Fibroblast of lung (primary cell): ENCODE data around the gene COX6A1. TPM values are rescaled to one million over a fixed set of nuclear protein-coding genes. Genes with fewer than 3 reads are reported as not detected.

ENCODE experiments used
- DNase-seq, 2 donors: peaks; one replicate each; pipeline versions ENCODE4 v3.0.0 to v3.0.0-alpha.2; 2010; ENCODE audit warnings: low read depth in 2 of 2
- H2AFZ ChIP-seq: 2 replicates; pipeline ENCODE4 v1.5.1; 2012; ENCODE audit warnings: low read length, control low read depth, inconsistent platforms
- H3K27ac ChIP-seq: 2 replicates; pipeline ENCODE4 v1.5.1; 2011; ENCODE audit warnings: low read length, control low read depth; ENCODE audit not compliant: insufficient read depth
- H3K27me3 ChIP-seq: 2 replicates; pipeline ENCODE4 v1.5.1; 2011; ENCODE audit warnings: mild to moderate bottlenecking, low read length; ENCODE audit not compliant: control insufficient read depth, insufficient read depth
- H3K36me3 ChIP-seq: 2 replicates; pipeline ENCODE4 v1.5.1; 2011; ENCODE audit warnings: low read length; ENCODE audit not compliant: control insufficient read depth, insufficient read depth
- H3K4me1 ChIP-seq: 2 replicates; pipeline ENCODE4 v1.5.1; 2011; ENCODE audit warnings: low read length; ENCODE audit not compliant: control insufficient read depth, insufficient read depth; ENCODE audit errors: extremely low read depth
- H3K4me2 ChIP-seq: 2 replicates; pipeline ENCODE4 v1.5.1; 2011; ENCODE audit warnings: low read length, control low read depth; ENCODE audit not compliant: insufficient read depth; ENCODE audit errors: extremely low read depth
- H3K4me3 ChIP-seq, 4 experiments: fragments of 200-600 bp in 1 of 4; sonication (generic) in 1 of 4; replicated peaks in 1 of 4; 2 replicates each; pipeline ENCODE4 v1.5.1; 2011 to 2016; ENCODE audit warnings: low read length in 4 of 4, low read depth in 3 of 4, mild to moderate bottlenecking in 3 of 4, control low read depth in 2 of 4, inconsistent platforms in 1 of 4, mixed read lengths in 1 of 4; ENCODE audit not compliant: insufficient read depth in 1 of 4; ENCODE audit errors: control extremely low read depth in 1 of 4
- H3K79me2 ChIP-seq: 2 replicates; pipeline ENCODE4 v1.5.1; 2012; ENCODE audit warnings: mild to moderate bottlenecking, low read length, inconsistent platforms; ENCODE audit not compliant: control insufficient read depth, insufficient read depth
- H3K9ac ChIP-seq: 2 replicates; pipeline ENCODE4 v1.5.1; 2011; ENCODE audit warnings: mild to moderate bottlenecking, low read length, control low read depth; ENCODE audit not compliant: insufficient read depth
- H3K9me3 ChIP-seq: 2 replicates; pipeline ENCODE4 v1.5.1; 2012; ENCODE audit warnings: low read depth, low read length; ENCODE audit not compliant: control insufficient read depth, insufficient read depth
- H4K20me1 ChIP-seq: 2 replicates; pipeline ENCODE4 v1.5.1; 2011; ENCODE audit warnings: low read length; ENCODE audit not compliant: control insufficient read depth, insufficient read depth; ENCODE audit errors: extremely low read depth
- CTCF ChIP-seq, 2 donors: IDR thresholded peaks in 1 of 2; conservative IDR thresholded peaks in 1 of 2; 1 replicate in 1 of 2; 2 replicates in 1 of 2; pipeline ENCODE4 v1.5.1; 2011 to 2012; ENCODE audit warnings: low read length in 2 of 2, control low read depth in 1 of 2, inconsistent platforms in 1 of 2, low read depth in 1 of 2, mild to moderate bottlenecking in 1 of 2
- EZH2 ChIP-seq: IDR thresholded peaks from 2 replicates; pipeline ENCODE4 v1.5.1; 2012; ENCODE audit warnings: low read length, control low read depth, mild to moderate bottlenecking; ENCODE audit errors: missing control alignments
- polyA minus RNA-seq: library from RNA; depleted of rRNA, polyadenylated mRNA; stranded (reverse); fragments of >200 nt; gene quantifications from 2 replicates; pipeline ENCODE4 v1.2.3, GENCODE V29; 2011; ENCODE audit warnings: low replicate concordance
- polyA plus RNA-seq, 2 donors: library from polyadenylated mRNA; depleted of rRNA in 1 of 2; stranded (reverse) in 1 of 2; unstranded in 1 of 2; fragments of >200 nt; gene quantifications; 2 replicates each; pipeline ENCODE4 v1.2.1, GENCODE V29; 2011 to 2012; ENCODE audit warnings: missing spikeins in 1 of 2
- total RNA-seq: library from RNA; depleted of rRNA; stranded (reverse); fragments of >200 nt; gene quantifications from 2 replicates; pipeline ENCODE4 v1.2.1, GENCODE V29; 2014

COX6A1 gene
- 455 and 512 TPM in 2 replicates for total RNA-seq
- polyA plus RNA-seq = 312 and 427 TPM in 2 replicates
- polyA plus RNA-seq (2012) = 437 and 587 TPM in 2 replicates
- polyA minus RNA-seq = 422 and 458 TPM in 2 replicates

GRCh38 chr12:120437735-120438494 is at the start of gene COX6A1:
COX6A1 (plus strand) TSS chr12:120438113; CDS start chr12:120438127, 14 bp downstream.
- Histone ChIP-seq H3K4me3 (peak within 1 kb of the TSS; percentile 84 to 95 (median 89)), H3K9me3 (no peaks in the 10 kb centered on the region), H3K79me2 (peaks cover 19% of the 10 kb centered on the region), H3K4me1 (peaks cover 5% of the 10 kb centered on the region), H3K36me3 (peaks cover 1% of the 10 kb centered on the region), H3K4me2 (peak within 1 kb of the TSS; percentile 90), H3K27me3 (no peaks in the 10 kb centered on the region), H3K9ac (peak within 1 kb of the TSS; percentile 78), H3K27ac (peak within 1 kb of the TSS; percentile 61), H4K20me1 (no peaks in the 10 kb centered on the region), H2AFZ (peak within 1 kb of the TSS; percentile 100)
- TF ChIP-seq CTCF (conservative IDR thresholded peaks at IDR 0.05 in 1 of 2, IDR thresholded peaks at IDR 0.05 in 1 of 2; ENCODE audit: low read depth in 1 of 2, low read length in 2 of 2) (no peak), EZH2 (no peak)
- peak; percentile 96 to 97 for DNase-seq

- peaks cover 14% of the 10 kb centered on the region for H3K27me3 ChIP-seq
- no peaks in the 10 kb centered on the region for H3K36me3 ChIP-seq
- no peak for DNase-seq
- H2AFZ ChIP-seq = no peak overlapping the region
- no peaks in the 10 kb centered on the region for H4K20me1 ChIP-seq
- no peak overlapping the region for H3K27ac ChIP-seq
- no peak overlapping the region for H3K4me2 ChIP-seq
- no peaks in the 10 kb centered on the region for H3K4me1 ChIP-seq
- no peak overlapping the region for H3K4me3 ChIP-seq
- no peaks in the 10 kb centered on the region for H3K79me2 ChIP-seq
- no peak for TF ChIP-seq CTCF (conservative IDR thresholded peaks at IDR 0.05 in 1 of 2, IDR thresholded peaks at IDR 0.05 in 1 of 2; ENCODE audit: low read depth in 1 of 2, low read length in 2 of 2)
- TF ChIP-seq EZH2 = no peak
- no peak overlapping the region for H3K9ac ChIP-seq
- no peaks in the 10 kb centered on the region for H3K9me3 ChIP-seq
Observed at GRCh38 chr12:120388691-120389481, 49.0 kb upstream of the COX6A1 start.

- no peaks in the 10 kb centered on the region for H3K9me3 ChIP-seq
- peaks cover 28% of the 10 kb centered on the region for H3K27me3 ChIP-seq
- no peak overlapping the region for H3K27ac ChIP-seq
- H3K4me3 ChIP-seq = no peak overlapping the region
- no peak for TF ChIP-seq CTCF (conservative IDR thresholded peaks at IDR 0.05 in 1 of 2, IDR thresholded peaks at IDR 0.05 in 1 of 2; ENCODE audit: low read depth in 1 of 2, low read length in 2 of 2)
- no peak for TF ChIP-seq EZH2
- H3K9ac ChIP-seq = no peak overlapping the region
- DNase-seq = no peak
- no peaks in the 10 kb centered on the region for H3K79me2 ChIP-seq
- H3K4me2 ChIP-seq = no peak overlapping the region
- H2AFZ ChIP-seq = no peak overlapping the region
- no peaks in the 10 kb centered on the region for H3K36me3 ChIP-seq
- no peaks in the 10 kb centered on the region for H3K4me1 ChIP-seq
- no peaks in the 10 kb centered on the region for H4K20me1 ChIP-seq
Observed at GRCh38 chr12:120390540-120391120, 47.3 kb upstream of the COX6A1 start.
